ENCODE measurements around the gene CLEC4G. TPM values are rescaled to one million over a fixed set of nuclear protein-coding genes. Genes with fewer than 3 reads are reported as not detected.

Gene CLEC4G
- polyA plus RNA-seq, 1 donor from 2014 or later = not detected

GRCh38 chr19:7692417-7693088 is 39.4 kb downstream of the CLEC4G start:
- H3K27ac ChIP-seq (ENCODE audit: low read length) = no peak overlapping the region
- no peaks in the 10 kb centered on the region for H3K9me3 ChIP-seq (ENCODE audit: low read length)
- no peak overlapping the region for H3K9ac ChIP-seq (ENCODE audit: low read length)
- no peak for TF ChIP-seq MXI1 (conservative IDR thresholded peaks at IDR 0.05; ENCODE audit: poor library complexity, severe bottlenecking)
- no peak for TF ChIP-seq EP300 (conservative IDR thresholded peaks at IDR 0.05; ENCODE audit: poor library complexity, severe bottlenecking)
- TF ChIP-seq TAF1 (IDR thresholded peaks at IDR 0.05; ENCODE audit: low read depth) = no peak
- no peak for TF ChIP-seq SMC3 (conservative IDR thresholded peaks at IDR 0.05; ENCODE audit: poor library complexity)
- TF ChIP-seq, protein P1, sequence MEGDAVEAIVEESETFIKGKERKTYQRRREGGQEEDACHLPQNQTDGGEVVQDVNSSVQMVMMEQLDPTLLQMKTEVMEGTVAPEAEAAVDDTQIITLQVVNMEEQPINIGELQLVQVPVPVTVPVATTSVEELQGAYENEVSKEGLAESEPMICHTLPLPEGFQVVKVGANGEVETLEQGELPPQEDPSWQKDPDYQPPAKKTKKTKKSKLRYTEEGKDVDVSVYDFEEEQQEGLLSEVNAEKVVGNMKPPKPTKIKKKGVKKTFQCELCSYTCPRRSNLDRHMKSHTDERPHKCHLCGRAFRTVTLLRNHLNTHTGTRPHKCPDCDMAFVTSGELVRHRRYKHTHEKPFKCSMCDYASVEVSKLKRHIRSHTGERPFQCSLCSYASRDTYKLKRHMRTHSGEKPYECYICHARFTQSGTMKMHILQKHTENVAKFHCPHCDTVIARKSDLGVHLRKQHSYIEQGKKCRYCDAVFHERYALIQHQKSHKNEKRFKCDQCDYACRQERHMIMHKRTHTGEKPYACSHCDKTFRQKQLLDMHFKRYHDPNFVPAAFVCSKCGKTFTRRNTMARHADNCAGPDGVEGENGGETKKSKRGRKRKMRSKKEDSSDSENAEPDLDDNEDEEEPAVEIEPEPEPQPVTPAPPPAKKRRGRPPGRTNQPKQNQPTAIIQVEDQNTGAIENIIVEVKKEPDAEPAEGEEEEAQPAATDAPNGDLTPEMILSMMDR (IDR thresholded peaks at IDR 0.05; ENCODE audit: poor library complexity, severe bottlenecking) = no peak
- no peak for TF ChIP-seq EZH2 (IDR thresholded peaks at IDR 0.05; ENCODE audit: borderline replicate concordance, insufficient read depth, low read length, poor library complexity, severe bottlenecking)
- TF ChIP-seq POLR2AphosphoS5 (IDR thresholded peaks at IDR 0.05) = no peak
- TF ChIP-seq, protein P2, sequence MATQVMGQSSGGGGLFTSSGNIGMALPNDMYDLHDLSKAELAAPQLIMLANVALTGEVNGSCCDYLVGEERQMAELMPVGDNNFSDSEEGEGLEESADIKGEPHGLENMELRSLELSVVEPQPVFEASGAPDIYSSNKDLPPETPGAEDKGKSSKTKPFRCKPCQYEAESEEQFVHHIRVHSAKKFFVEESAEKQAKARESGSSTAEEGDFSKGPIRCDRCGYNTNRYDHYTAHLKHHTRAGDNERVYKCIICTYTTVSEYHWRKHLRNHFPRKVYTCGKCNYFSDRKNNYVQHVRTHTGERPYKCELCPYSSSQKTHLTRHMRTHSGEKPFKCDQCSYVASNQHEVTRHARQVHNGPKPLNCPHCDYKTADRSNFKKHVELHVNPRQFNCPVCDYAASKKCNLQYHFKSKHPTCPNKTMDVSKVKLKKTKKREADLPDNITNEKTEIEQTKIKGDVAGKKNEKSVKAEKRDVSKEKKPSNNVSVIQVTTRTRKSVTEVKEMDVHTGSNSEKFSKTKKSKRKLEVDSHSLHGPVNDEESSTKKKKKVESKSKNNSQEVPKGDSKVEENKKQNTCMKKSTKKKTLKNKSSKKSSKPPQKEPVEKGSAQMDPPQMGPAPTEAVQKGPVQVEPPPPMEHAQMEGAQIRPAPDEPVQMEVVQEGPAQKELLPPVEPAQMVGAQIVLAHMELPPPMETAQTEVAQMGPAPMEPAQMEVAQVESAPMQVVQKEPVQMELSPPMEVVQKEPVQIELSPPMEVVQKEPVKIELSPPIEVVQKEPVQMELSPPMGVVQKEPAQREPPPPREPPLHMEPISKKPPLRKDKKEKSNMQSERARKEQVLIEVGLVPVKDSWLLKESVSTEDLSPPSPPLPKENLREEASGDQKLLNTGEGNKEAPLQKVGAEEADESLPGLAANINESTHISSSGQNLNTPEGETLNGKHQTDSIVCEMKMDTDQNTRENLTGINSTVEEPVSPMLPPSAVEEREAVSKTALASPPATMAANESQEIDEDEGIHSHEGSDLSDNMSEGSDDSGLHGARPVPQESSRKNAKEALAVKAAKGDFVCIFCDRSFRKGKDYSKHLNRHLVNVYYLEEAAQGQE (IDR thresholded peaks at IDR 0.05; ENCODE audit: borderline replicate concordance) = no peak
- TF ChIP-seq RAD21 (conservative IDR thresholded peaks at IDR 0.05) = no peak
- no peaks in the 10 kb centered on the region for H3F3A ChIP-seq (ENCODE audit: insufficient read depth, low read length, poor library complexity, severe bottlenecking)
- no peak overlapping the region for H2AFZ ChIP-seq (ENCODE audit: low read depth, low read length)
- no peak overlapping the region for H3K4me2 ChIP-seq (ENCODE audit: low read length)
- no peak overlapping the region for H3K4me3 ChIP-seq (ENCODE audit: low read length)
- H3K9me2 ChIP-seq (ENCODE audit: insufficient read depth, low read length) = no peaks in the 10 kb centered on the region
- no peaks in the 10 kb centered on the region for H3K36me3 ChIP-seq (ENCODE audit: insufficient read depth, low read length)
- H3K79me2 ChIP-seq (replicated peaks; ENCODE audit: insufficient read depth, low read length) = no peaks in the 10 kb centered on the region
- no peaks in the 10 kb centered on the region for H4K20me1 ChIP-seq (ENCODE audit: insufficient read depth)
- no peaks in the 10 kb centered on the region for H3K27me3 ChIP-seq (ENCODE audit: insufficient read depth, low read depth, low read length)

GRCh38 chr19:7691497-7691896 is 40.4 kb downstream of the CLEC4G start:
- no peak overlapping the region for H3K4me3 ChIP-seq (ENCODE audit: low read length)
- H3K27me3 ChIP-seq (ENCODE audit: insufficient read depth, low read depth, low read length) = no peaks in the 10 kb centered on the region
- H3F3A ChIP-seq (ENCODE audit: insufficient read depth, low read length, poor library complexity, severe bottlenecking) = no peaks in the 10 kb centered on the region
- no peaks in the 10 kb centered on the region for H3K36me3 ChIP-seq (ENCODE audit: insufficient read depth, low read length)
- H3K9ac ChIP-seq (ENCODE audit: low read length) = no peak overlapping the region
- no peaks in the 10 kb centered on the region for H3K79me2 ChIP-seq (replicated peaks; ENCODE audit: insufficient read depth, low read length)
- H3K9me2 ChIP-seq (ENCODE audit: insufficient read depth, low read length) = no peaks in the 10 kb centered on the region
- TF ChIP-seq TAF1 (IDR thresholded peaks at IDR 0.05; ENCODE audit: low read depth) (no peak), SMC3 (conservative IDR thresholded peaks at IDR 0.05; ENCODE audit: poor library complexity) (no peak), POLR2AphosphoS5 (IDR thresholded peaks at IDR 0.05) (no peak), RAD21 (conservative IDR thresholded peaks at IDR 0.05) (no peak), EP300 (conservative IDR thresholded peaks at IDR 0.05; ENCODE audit: poor library complexity, severe bottlenecking) (no peak), EZH2 (IDR thresholded peaks at IDR 0.05; ENCODE audit: borderline replicate concordance, insufficient read depth, low read length, poor library complexity, severe bottlenecking) (no peak), MXI1 (conservative IDR thresholded peaks at IDR 0.05; ENCODE audit: poor library complexity, severe bottlenecking) (no peak)
- TF ChIP-seq, protein P2 (IDR thresholded peaks at IDR 0.05; ENCODE audit: borderline replicate concordance) = no peak
- TF ChIP-seq, protein P1 (IDR thresholded peaks at IDR 0.05; ENCODE audit: poor library complexity, severe bottlenecking) = no peak
- H4K20me1 ChIP-seq (ENCODE audit: insufficient read depth) = no peaks in the 10 kb centered on the region
- no peak overlapping the region for H3K4me2 ChIP-seq (ENCODE audit: low read length)
- H3K27ac ChIP-seq (ENCODE audit: low read length) = no peak overlapping the region
- H3K9me3 ChIP-seq (ENCODE audit: low read length) = no peaks in the 10 kb centered on the region
- no peak overlapping the region for H2AFZ ChIP-seq (ENCODE audit: low read depth, low read length)

Measured in neural cell (in vitro differentiated cells).